ENCODE results near the gene MAGOH. TPM values are rescaled to one million over a fixed set of nuclear protein-coding genes. Genes with fewer than 3 reads are reported as not detected.
A peak's percentile ranks its signal among the peaks of the same experiment; 100 is the strongest.

The MAGOH gene
- total RNA-seq, 1 donor from 2014 or later = 55.0 TPM

DNA sequence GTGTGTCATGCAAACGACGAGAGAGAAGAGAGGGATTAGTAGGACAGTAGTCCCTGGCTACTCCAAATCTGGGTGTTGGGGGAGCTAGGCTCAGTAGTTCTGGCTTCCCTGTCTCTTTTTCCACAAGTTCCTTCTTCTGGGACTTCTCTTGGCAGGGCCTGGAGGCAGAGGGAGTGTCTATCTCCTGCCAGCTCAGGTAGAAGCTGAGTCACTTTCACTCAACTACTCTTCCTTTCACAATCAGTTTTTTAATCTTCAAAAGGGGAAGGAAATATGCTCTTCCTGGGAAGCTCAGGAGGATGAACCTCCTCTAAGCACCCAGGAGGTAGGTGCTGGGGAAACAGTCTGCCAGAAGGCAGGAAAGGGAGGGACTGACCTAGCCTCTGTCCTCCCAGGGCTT, 35.2 kb upstream of the MAGOH start:
- peak overlapping the region; percentile 44 for H3K27ac Mint-ChIP-seq
- TF ChIP-seq, protein P1, sequence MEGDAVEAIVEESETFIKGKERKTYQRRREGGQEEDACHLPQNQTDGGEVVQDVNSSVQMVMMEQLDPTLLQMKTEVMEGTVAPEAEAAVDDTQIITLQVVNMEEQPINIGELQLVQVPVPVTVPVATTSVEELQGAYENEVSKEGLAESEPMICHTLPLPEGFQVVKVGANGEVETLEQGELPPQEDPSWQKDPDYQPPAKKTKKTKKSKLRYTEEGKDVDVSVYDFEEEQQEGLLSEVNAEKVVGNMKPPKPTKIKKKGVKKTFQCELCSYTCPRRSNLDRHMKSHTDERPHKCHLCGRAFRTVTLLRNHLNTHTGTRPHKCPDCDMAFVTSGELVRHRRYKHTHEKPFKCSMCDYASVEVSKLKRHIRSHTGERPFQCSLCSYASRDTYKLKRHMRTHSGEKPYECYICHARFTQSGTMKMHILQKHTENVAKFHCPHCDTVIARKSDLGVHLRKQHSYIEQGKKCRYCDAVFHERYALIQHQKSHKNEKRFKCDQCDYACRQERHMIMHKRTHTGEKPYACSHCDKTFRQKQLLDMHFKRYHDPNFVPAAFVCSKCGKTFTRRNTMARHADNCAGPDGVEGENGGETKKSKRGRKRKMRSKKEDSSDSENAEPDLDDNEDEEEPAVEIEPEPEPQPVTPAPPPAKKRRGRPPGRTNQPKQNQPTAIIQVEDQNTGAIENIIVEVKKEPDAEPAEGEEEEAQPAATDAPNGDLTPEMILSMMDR (conservative IDR thresholded peaks at IDR 0.05) = no peak
- DNase-seq (ENCODE audit: extremely low spot score, unreplicated experiment) = no peak
- no peaks in the 10 kb centered on the region for H3K9me3 Mint-ChIP-seq
- no peak overlapping the region for H3K4me3 Mint-ChIP-seq
- peaks cover 14% of the 10 kb centered on the region for H3K4me1 Mint-ChIP-seq (ENCODE audit: unreplicated experiment)
- no peaks in the 10 kb centered on the region for H3K36me3 Mint-ChIP-seq
- no peaks in the 10 kb centered on the region for H3K27me3 Mint-ChIP-seq

DNA sequence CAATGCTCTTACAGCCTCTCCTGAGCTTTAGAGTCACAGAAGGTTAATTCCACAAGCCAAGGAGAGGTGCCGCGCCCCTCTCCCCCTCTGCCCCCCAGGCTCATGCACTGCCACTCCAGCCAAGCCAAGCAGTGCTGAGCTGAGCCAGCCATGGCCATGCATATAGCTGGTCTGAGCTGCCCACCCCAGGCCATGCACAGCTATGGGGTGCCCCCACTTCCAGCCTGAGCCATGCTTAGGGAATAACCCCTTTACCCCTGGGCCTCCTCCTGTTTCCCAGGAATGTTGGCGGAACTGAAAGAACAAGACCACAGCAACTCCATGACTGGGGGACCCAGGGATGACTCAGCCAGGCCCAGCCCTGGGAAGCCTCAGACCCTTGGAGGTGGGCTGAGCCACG, 34.0 kb upstream of the MAGOH start:
- TF ChIP-seq, protein P1 (conservative IDR thresholded peaks at IDR 0.05) = no peak
- Mint-ChIP-seq H3K4me3 (no peak overlapping the region), H3K4me1 (ENCODE audit: unreplicated experiment) (peaks cover 9% of the 10 kb centered on the region), H3K27ac (no peak overlapping the region), H3K36me3 (no peaks in the 10 kb centered on the region), H3K27me3 (no peaks in the 10 kb centered on the region), H3K9me3 (no peaks in the 10 kb centered on the region)
- no peak for DNase-seq (ENCODE audit: extremely low spot score, unreplicated experiment)

DNA sequence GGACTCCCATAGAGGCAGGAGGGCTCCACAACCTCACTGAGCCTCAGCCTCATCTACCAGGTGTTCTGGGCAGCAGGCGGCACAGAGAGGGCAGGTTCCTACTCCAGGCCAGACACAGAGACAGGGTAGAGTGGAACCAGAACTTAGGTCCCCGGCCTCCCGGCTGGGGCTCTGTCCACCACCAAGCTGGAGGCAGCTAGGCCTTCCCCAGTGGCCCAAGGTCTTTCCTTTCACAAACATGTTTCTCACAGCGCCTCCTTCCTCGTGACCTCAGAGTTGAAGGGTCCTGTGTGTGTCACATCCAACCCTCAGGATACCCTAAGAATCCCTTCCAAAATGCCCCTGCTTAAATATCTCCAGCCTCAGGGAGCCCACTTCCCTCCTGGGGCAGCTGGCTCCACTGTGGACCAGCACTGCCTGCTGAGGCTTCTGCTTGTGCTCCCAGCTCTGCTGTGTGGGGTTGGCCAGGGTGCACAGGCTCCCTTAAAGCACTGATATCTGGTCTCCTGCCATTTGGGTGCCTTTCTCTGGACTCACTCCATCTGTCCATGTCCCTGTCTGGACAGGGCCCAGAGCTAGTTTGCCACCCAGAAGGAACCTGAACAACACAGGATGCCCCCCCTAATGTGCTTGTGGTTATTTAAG, 33.2 kb upstream of the MAGOH start:
- no peak for DNase-seq (ENCODE audit: extremely low spot score, unreplicated experiment)
- TF ChIP-seq, protein P1 (conservative IDR thresholded peaks at IDR 0.05) = no peak
- H3K4me1 Mint-ChIP-seq (ENCODE audit: unreplicated experiment) = peaks cover 9% of the 10 kb centered on the region
- H3K27ac Mint-ChIP-seq = no peak overlapping the region
- no peak overlapping the region for H3K4me3 Mint-ChIP-seq
- no peaks in the 10 kb centered on the region for H3K9me3 Mint-ChIP-seq
- no peaks in the 10 kb centered on the region for H3K27me3 Mint-ChIP-seq
- H3K36me3 Mint-ChIP-seq = no peaks in the 10 kb centered on the region

DNA sequence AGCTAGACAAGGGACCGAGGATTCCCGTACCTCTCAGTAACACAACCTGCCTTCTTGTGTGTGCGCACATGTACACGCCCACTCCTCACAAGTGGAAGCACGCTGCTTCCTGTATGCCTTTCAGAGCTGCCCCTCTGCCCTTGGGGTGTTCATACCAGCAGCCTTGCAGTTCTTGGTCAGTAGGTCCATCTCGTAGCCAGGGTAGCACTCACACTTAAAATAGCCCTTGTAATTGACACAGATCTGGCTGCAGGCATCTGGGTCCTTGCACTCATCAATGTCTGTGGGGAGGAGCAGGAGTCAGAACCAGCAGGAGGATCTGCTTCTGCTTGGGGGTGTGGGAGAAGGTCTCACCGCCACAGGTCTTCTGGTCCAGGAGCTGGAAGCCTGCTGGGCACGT, 32.6 kb upstream of the MAGOH start:
- Mint-ChIP-seq H3K36me3 (no peaks in the 10 kb centered on the region), H3K27me3 (no peaks in the 10 kb centered on the region), H3K27ac (no peak overlapping the region), H3K4me3 (no peak overlapping the region), H3K9me3 (no peaks in the 10 kb centered on the region), H3K4me1 (ENCODE audit: unreplicated experiment) (peaks cover 9% of the 10 kb centered on the region)
- TF ChIP-seq, protein P1 (conservative IDR thresholded peaks at IDR 0.05) = no peak
- DNase-seq (ENCODE audit: extremely low spot score, unreplicated experiment) = no peak

DNA sequence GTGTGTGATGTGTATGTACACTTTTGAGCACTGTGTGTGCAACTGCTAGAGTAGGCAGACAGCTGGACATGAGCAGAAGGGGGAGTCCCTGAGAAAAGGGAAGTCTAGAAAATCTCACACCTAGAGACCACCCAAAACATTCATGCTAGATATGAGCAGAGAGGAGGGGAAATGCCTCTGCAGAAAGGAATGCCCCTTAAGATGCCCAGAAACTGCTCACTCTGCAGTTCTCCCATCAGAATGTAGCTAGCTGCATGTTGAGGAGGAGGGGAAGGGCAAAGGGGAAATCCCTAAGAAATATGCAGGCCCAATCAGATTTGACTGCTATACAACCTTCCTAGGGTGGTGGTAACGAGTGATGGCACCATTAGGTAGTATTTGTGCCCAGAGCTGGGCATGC, 31.8 kb upstream of the MAGOH start:
- Mint-ChIP-seq H3K27me3 (no peaks in the 10 kb centered on the region), H3K27ac (no peak overlapping the region), H3K36me3 (no peaks in the 10 kb centered on the region), H3K4me1 (ENCODE audit: unreplicated experiment) (peaks cover 9% of the 10 kb centered on the region), H3K4me3 (no peak overlapping the region), H3K9me3 (no peaks in the 10 kb centered on the region)
- TF ChIP-seq, protein P1 (conservative IDR thresholded peaks at IDR 0.05) = no peak
- DNase-seq (ENCODE audit: extremely low spot score, unreplicated experiment) = no peak

DNA sequence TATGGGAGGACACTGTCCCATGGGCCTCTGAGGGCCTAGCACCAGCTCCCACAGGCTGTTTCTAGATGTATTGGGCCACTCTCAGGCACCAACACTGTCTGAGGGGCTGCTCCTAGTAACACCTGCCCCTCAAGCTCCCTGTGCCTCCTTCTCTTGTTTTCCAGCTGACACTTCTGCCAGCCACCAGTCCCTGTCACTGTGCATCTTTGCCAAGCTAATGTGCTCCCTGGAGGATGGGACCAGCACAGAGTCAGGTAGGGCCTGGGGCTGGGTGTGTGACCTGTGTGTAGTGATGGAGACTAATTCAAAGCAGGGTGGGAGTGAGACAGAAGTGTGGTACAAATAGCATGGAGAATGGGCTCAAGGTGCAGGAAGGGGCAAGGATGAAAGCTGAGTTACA, 29.4 kb upstream of the MAGOH start:
- H3K27me3 Mint-ChIP-seq = no peaks in the 10 kb centered on the region
- H3K4me1 Mint-ChIP-seq (ENCODE audit: unreplicated experiment) = peaks cover under 1% of the 10 kb centered on the region
- H3K36me3 Mint-ChIP-seq = no peaks in the 10 kb centered on the region
- TF ChIP-seq, protein P1 (conservative IDR thresholded peaks at IDR 0.05) = no peak
- H3K27ac Mint-ChIP-seq = no peak overlapping the region
- H3K4me3 Mint-ChIP-seq = no peak overlapping the region
- no peak for DNase-seq (ENCODE audit: extremely low spot score, unreplicated experiment)
- no peaks in the 10 kb centered on the region for H3K9me3 Mint-ChIP-seq
